Stimulated activated effector memory CD8-positive, alpha-beta T cell treated with anti-CD3 and anti-CD28 coated beads, Interleukin-12 subunit alpha, Interleukin-12 subunit beta, amount 100 ng/mL, for 72 hours (primary cell): ENCODE results near the gene UBE2H.

Source experiments
- ATAC-seq: fragments of 150-1000 bp; cut with Tn5 transposase; 2 replicates; pipeline ENCODE4 v1.10.0; 2021
- DNase-seq, 2 donors: peaks; one replicate each; pipeline ENCODE4 v3.0.0; 2021 to 2022; ENCODE audit warnings: low spot score in 2 of 2
- H3K27ac Mint-ChIP-seq: one replicate; pipeline ENCODE4 v1.8.0; 2022; ENCODE audit warnings: mild to moderate bottlenecking, mixed read lengths
- H3K36me3 Mint-ChIP-seq: one replicate; pipeline ENCODE4 v1.8.0; 2022; ENCODE audit warnings: mild to moderate bottlenecking, mixed read lengths
- H3K4me1 Mint-ChIP-seq: one replicate; pipeline ENCODE4 v1.8.0; 2022; ENCODE audit warnings: mixed read lengths
- H3K4me3 Mint-ChIP-seq: one replicate; pipeline ENCODE4 v1.8.0; 2022; ENCODE audit warnings: mild to moderate bottlenecking, mixed read lengths
- H3K9me3 Mint-ChIP-seq: one replicate; pipeline ENCODE4 v1.8.0; 2022; ENCODE audit warnings: mixed read lengths

The UBE2H gene

DNA sequence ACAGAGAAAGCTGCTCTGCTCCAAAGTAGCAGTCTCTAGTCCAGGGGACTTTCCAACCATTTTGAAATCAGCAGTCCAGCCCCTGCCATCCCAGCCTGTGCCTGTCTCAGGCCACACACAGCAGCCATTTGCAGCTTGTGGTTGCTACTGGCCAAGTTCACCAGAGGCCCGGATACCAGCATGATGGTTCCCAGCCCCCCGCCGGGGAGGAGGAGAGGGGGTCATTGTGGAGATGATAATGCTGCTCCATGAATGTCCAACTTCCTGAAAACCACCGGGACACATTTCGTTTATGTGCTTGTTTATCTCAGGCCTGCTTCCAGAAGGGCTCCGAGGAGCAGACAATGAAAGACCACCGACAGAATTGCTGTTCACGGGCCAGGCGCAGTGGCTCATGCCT is 160.0 kb downstream of the UBE2H start:
- Mint-ChIP-seq H3K4me1 (no peaks in the 10 kb centered on the region), H3K36me3 (no peaks in the 10 kb centered on the region), H3K9me3 (no peaks in the 10 kb centered on the region), H3K4me3 (no peak overlapping the region), H3K27ac (no peak overlapping the region)
- DNase-seq (no peak), ATAC-seq (no peak)

DNA sequence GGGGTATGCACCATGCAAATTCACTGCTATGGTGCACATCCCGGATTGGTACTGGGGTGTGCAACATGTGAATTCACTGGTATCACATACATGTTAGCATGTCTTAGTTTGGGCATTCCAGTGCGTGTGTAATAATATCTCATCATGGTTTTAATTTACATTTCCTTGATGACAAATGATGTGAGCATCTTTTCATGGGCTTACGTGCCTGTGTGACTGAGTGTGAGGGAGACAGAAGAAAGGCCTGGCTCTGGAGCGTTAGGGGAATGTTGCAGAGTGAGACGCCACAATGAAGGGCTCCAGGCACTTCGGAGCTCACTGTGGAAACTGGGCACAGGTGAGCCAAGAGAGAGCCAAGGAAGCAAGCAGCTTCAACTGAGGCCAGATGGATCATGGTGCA is 162.6 kb downstream of the UBE2H start:
- Mint-ChIP-seq H3K4me1 (peaks cover 15% of the 10 kb centered on the region), H3K4me3 (no peak overlapping the region), H3K9me3 (no peaks in the 10 kb centered on the region), H3K27ac (no peak overlapping the region), H3K36me3 (no peaks in the 10 kb centered on the region)
- ATAC-seq = no peak
- no peak for DNase-seq

DNA sequence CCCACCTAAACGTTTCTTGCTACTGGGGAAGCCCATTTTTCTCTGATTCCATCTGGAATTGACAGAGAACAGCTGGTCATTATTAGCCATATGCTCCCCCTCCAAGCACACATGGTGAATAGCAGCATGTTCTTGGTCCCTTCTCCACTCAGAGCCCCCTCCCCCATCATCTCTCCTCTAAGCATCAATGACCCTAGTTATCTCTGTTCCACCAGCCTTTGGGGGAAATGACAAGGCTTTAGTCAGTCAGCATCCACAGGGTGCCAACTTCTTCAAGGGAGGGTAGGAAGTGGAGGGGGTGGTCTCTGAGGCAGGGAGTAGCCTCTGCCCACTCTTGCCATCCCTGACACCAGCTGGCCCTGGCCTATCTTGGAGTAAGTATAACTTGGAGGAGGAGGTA is 163.1 kb downstream of the UBE2H start:
- H3K4me1 Mint-ChIP-seq = peaks cover 20% of the 10 kb centered on the region

DNA sequence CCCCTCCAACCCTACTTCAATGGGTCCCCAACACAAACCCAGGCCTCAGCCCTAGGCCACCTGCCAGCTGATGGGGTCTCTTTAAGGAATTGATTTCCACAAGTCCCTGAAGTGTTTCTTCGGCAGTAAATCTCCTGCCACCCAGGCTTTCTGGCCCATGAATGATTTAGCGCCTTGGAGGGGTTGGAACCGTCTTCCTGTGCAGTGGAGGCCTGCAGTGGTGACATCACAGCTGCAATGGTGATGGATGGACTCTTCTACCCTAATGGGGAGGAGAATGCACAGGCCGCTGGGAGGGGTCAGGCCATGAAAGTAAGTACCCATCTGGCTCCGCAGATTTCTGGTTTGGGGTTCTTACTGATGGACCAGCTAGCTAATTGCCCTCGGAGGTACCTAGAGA is 163.8 kb downstream of the UBE2H start:
- no peak overlapping the region for H3K27ac Mint-ChIP-seq
- DNase-seq (no peak), ATAC-seq (no peak)
- no peaks in the 10 kb centered on the region for H3K9me3 Mint-ChIP-seq
- no peaks in the 10 kb centered on the region for H3K36me3 Mint-ChIP-seq
- no peak overlapping the region for H3K4me3 Mint-ChIP-seq
- H3K4me1 Mint-ChIP-seq = peaks cover 23% of the 10 kb centered on the region

More for the DNA sequence above, 163.1 kb downstream of the UBE2H start:
- DNase-seq = no peak
- no peak for ATAC-seq
- H3K4me3 Mint-ChIP-seq = no peak overlapping the region
- H3K36me3 Mint-ChIP-seq = no peaks in the 10 kb centered on the region
- H3K9me3 Mint-ChIP-seq = no peaks in the 10 kb centered on the region
- H3K27ac Mint-ChIP-seq = no peak overlapping the region

DNA sequence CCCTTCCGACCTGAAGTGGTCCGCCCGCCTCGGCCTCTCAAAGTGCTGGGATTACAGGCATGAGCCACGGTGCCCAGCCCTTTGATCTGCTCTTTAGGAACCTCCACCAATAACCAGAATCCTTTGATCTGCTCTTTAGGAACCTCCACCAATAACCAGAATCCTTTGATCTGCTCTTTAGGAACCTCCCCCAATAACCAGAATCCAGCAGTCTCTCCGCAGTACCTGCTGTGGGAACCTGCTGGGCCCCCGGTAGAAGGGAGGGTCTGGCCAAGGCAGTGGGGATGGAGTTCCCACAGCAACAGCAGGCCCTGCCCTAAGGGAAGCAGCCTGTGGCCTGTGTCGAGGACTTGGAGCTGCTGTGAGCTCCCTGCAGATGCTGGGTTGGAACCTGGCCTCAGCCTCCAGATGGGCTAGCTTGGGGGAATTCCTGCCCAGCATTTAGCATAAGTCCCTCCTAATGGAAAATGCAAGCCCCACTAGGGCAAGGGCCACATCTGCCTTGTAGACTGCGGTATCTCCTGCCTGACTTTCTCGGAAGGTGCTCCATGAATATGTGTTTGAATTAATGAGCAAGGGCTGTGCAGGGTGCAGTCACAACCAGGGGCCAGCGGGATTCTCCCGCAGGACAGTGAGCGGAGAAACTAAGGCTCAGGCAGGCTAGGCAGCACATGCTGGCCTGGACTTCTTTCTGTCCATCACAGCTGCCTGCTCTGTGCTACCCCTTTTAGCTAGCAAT is 165.8 kb downstream of the UBE2H start:
- Mint-ChIP-seq H3K27ac (no peak overlapping the region), H3K9me3 (no peaks in the 10 kb centered on the region), H3K4me1 (peaks cover 39% of the 10 kb centered on the region), H3K36me3 (peaks cover 9% of the 10 kb centered on the region), H3K4me3 (peak overlapping the region; percentile 30)
- ATAC-seq = no peak
- DNase-seq = no peak

DNA sequence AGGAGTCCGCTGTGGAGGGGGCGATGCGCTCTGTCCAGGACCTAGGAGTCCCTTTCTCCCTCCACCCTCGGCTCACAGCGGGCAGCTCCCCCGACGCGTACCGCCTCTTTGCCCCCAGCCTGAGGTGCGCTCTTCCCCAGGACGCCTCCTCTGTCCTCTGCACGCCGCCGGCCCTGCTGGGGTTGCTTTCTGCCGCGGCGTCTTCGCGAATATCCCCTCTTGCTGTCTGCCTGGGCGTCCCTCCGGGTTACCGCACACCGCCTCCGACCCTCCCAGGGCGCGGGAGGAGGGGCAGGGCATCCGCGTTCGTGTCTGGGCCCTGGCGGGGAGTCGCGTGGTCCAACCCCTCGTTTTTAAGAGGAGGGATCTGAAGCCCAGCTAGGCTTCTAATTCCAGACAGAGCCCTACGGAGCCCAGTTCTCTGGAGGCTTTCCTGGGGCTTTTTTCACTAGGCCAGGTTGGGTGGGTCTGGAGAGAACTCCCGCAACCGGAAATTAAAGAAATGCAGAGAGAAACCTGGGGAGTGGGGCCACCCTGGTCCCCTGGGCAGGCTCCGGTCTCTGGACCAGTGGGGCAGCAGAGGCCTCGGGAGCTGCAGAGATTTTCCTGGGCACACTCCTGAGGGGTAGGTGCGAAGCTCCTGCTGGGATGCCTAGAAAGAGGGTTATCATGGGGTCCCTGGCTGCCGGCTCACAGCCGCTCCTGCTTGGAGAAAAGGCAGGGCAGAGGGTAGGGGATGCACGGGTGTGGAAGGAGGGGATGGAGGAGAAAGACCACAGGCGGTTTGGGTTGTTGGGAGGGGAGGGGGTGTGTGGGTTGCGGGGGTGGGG is 166.9 kb downstream of the UBE2H start:
- peak; percentile 17 for ATAC-seq

DNA sequence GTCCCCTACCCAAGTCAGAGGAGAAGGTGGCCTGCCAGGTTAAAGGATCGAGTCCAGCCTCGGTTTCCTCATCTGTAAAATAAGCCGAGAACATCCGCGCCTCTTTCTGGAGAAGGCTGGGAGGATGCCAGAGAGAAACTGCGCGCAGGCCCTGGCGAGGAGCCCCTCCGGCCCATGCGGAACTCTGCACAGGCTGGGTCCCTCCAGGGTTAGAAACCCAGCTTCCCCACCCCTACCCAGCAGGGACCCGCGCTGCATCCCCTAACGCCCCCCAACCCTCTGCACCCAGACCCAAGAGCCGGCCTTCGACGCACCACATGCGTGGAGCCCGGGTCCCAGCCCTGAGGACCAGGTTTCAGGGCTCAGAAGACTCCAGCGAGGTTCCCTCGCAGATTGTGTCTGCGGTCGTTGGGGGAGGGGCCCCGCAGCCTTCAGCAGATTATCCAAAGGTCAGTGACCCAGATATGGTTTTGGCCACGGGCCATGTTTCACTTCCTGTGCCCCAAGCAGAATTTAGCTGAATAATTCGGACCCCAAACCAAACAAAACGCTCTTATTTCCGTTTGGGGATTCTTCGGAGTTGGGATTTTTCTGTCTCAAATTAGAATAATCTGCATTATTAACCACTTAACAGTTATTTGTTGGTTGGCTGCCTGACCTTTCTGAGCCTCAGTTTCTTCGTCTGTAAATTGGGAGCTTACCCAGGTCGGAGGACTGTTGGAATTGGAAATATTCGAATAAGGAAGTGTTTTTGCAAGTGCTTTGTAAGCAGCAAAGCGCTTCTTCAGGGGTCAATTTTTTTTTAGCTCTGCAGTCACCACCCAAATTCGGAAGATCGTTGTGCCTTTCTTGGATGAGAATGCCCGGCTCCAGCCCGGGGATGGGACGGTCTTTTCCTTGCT is 167.7 kb downstream of the UBE2H start:
- Mint-ChIP-seq H3K27ac (no peak overlapping the region), H3K4me3 (peak overlapping the region; percentile 63), H3K36me3 (peaks cover 9% of the 10 kb centered on the region), H3K4me1 (peaks cover 51% of the 10 kb centered on the region), H3K9me3 (no peaks in the 10 kb centered on the region)
- ATAC-seq = no peak
- DNase-seq = no peak

More for the DNA sequence above, 166.9 kb downstream of the UBE2H start:
- Mint-ChIP-seq H3K9me3 (no peaks in the 10 kb centered on the region), H3K36me3 (peaks cover 9% of the 10 kb centered on the region), H3K27ac (no peak overlapping the region), H3K4me3 (peak overlapping the region; percentile 63), H3K4me1 (peaks cover 50% of the 10 kb centered on the region)
- no peak for DNase-seq

DNA sequence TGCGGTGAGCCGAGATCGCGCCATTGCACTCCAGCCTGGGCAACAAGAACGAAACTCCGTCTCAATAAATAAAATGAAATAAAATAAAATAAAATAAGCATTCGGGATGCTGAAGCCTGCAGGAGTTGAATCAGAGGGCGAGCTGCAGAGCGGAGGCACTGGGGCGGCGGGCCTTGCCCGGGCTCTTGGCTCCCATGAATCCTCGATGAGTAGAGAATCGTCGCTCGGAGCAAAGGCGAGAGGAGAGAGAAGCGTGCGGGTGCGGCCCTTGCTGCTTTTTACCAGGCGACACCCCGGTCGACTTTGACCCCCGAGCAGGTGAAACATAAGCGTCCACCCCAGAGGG is 168.3 kb downstream of the UBE2H start:
- Mint-ChIP-seq H3K27ac (no peak overlapping the region), H3K9me3 (no peaks in the 10 kb centered on the region), H3K4me1 (peaks cover 51% of the 10 kb centered on the region), H3K36me3 (peaks cover 9% of the 10 kb centered on the region), H3K4me3 (peak overlapping the region; percentile 63)
- ATAC-seq (no peak), DNase-seq (no peak)

DNA sequence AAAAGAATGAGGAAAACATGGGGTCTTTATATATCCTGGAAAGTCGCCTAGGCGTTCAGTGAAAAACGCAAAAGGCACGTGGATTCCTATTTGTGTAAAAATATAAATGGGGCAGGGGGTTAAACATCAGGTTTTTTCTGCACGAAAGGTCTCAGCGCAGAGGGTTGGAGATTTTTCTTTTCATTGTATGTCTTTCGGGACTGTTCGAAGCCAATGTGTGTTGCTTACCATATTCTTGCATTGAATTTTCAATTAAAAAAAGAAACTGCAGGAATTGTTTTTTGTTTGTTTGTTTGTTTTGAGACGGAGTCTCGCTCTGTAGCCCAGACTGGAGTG is 169.2 kb downstream of the UBE2H start:
- peaks cover 9% of the 10 kb centered on the region for H3K36me3 Mint-ChIP-seq
- no peaks in the 10 kb centered on the region for H3K9me3 Mint-ChIP-seq
- no peak overlapping the region for H3K27ac Mint-ChIP-seq
- no peak for ATAC-seq
- no peak for DNase-seq
- peaks cover 51% of the 10 kb centered on the region for H3K4me1 Mint-ChIP-seq
- H3K4me3 Mint-ChIP-seq = peak overlapping the region; percentile 78

DNA sequence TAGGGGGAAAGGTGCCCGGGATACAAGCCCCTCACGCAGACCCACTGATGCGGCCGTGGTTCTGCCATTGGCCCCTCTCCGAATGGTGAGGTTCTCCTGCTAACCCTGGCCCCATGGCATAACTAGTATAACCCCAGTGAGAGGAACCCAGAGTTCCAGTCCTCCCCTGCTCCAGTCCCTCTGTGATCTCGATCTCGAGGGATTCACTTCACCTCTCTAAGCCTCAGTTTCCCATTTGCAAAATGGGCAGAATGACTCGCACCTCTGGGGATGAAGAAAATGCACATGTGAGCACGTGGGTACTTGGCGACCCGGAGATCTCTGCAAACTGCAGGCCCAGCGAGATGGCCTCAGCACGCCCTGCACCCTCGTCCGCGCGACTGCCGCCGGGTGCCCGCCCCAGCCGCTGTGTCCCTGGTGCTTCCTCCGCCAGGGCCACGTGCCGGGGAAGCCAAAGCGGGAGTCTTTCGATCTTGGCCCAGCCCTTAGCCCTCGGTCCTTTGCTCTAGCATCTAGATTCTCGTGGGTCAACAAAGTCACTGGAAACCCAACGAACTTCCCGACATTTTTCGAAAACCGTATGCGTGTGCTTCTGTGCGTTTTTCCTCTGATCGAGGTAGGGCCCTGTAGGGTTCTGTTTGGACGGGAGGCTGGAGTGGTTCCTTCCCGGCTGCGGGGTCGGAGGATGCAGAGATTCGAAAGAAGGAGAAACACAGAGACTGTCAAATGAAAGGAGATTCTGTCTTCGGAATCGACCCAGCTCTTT is 169.8 kb downstream of the UBE2H start:
- H3K4me1 Mint-ChIP-seq = peaks cover 51% of the 10 kb centered on the region
- DNase-seq (no peak), ATAC-seq (no peak)
- H3K36me3 Mint-ChIP-seq = peaks cover 9% of the 10 kb centered on the region
- H3K9me3 Mint-ChIP-seq = no peaks in the 10 kb centered on the region
- no peak overlapping the region for H3K27ac Mint-ChIP-seq
- peak overlapping the region; percentile 78 for H3K4me3 Mint-ChIP-seq

DNA sequence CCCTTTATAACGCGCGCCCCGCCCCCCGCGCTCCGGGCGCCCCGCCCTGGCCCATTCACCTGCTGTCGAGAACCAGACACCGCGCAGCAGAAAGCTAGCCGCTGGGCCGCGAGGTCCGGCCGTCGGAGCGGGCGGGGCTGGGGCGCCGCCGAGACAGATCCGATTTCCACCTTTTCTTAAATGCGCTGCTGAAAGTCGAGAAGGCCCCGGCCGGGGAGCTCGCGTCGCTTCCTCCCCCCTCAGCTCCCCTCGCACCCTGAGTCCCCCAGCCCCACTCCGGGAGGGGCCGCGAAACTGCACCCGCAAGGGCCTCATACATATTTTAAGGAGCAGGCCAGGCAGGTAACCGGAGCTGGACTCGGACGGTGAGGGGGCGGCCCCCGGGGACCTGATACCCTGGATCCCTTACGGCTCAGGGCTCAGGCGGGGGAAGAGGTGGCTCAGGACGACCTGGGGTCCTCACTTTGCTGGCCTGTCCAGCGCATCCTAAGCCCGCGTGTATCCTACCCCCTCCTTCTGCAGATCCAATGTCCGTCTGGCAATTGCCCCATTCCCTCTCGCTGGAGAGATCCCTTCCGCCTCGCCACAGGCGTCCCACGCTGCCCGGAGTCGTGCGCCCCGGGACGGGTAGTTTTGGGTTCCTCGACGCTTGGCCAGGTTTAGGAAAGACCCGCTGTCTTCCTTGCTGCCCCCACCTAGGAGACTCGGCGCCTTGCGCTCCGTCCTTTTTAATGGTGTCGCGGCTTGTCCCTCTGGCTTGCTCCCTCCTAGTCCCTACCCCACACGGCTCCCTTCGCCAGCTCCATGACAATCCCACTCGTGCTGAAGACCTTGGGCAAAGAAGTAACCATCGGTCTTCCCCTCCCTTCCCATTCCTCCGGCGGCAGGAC is 170.6 kb downstream of the UBE2H start:
- Mint-ChIP-seq H3K4me3 (peak overlapping the region; percentile 78), H3K9me3 (no peaks in the 10 kb centered on the region), H3K36me3 (peaks cover 9% of the 10 kb centered on the region), H3K4me1 (peaks cover 51% of the 10 kb centered on the region), H3K27ac (no peak overlapping the region)
- ATAC-seq = no peak
- DNase-seq = no peak

DNA sequence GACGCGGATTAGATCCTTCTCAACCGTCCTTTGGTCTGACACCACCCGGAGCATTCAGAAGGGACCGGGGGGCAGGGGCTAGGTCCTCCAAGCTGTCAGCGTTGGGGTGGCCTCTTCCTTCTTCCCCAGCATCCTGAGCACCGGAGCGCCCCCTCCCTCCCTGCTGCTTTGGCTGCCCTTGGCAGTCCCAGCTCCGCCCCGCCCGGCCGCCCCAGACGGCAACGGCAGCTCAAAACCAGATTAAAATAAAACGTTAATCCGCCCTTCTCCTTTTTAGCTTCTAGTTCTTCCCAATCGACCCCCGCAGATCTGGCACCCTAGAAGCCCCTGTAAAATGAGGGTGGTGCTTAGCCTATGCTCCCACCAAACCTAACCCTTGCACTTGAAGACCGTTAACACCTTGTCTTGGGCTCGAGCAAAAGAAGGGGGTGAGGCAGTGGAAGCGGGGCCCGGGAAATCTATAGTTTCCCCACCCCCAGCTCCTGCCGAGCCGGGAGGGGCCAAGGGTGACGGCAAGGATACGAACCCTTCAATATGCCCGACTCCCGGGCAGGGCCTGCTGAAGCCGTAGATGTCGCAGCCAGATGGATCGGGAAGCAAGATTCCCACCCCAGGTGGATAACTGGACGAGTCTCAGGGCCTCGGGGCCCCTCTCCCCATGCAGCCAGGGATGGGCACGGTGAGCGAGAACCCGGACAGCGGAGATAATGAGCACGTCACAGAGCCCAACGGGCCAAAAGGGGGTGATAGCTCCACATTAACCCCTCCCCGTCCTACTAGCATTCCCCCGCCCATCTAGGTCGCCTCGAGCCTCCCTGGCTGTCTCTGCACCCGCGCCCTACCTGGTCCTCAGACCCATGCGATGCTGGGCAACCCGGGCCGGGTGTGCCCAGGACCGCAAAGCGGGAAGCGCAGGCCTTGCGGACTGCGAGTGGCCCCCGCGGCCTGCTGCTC is 171.5 kb downstream of the UBE2H start:
- H3K36me3 Mint-ChIP-seq = peaks cover 9% of the 10 kb centered on the region
- H3K4me1 Mint-ChIP-seq = peaks cover 46% of the 10 kb centered on the region
- H3K9me3 Mint-ChIP-seq = no peaks in the 10 kb centered on the region
- H3K4me3 Mint-ChIP-seq = peak overlapping the region; percentile 78
- ATAC-seq (no peak), DNase-seq (peak in 1 of 2 donors; percentile 61)
- H3K27ac Mint-ChIP-seq = no peak overlapping the region
